ENCODE data around the gene WAC. TPM values are rescaled to one million over a fixed set of nuclear protein-coding genes. Genes with fewer than 3 reads are reported as not detected.
"Not testable (repeated sequence)": the region's sequence is repeated elsewhere in the genome, so short reads cannot be mapped to it uniquely, and the experiment has no call there.

WAC gene
- total RNA-seq, 3 donors from 2014 or later, result 105 to 122 (median 116) TPM

- no peaks in the 10 kb centered on the region for H3K27me3 Mint-ChIP-seq (ENCODE audit: low read depth)
- peaks cover 86% of the 10 kb centered on the region for H3K4me1 Mint-ChIP-seq (ENCODE audit: low read depth)
- DNase-seq (no peak), ATAC-seq (peak; percentile 51 to 55)
- H3K36me3 Mint-ChIP-seq (ENCODE audit: insufficient read depth), result peaks cover 38% of the 10 kb centered on the region
- H3K9me3 Mint-ChIP-seq, result no peaks in the 10 kb centered on the region
- no peak overlapping the region for H3K4me3 Mint-ChIP-seq
These were observed 32.0 kb downstream of the WAC start for GRCh38 chr10:28564905-28565304.

GRCh38 chr10:28566458-28567015, 33.6 kb downstream of the WAC start:
- no peaks in the 10 kb centered on the region for H3K27me3 Mint-ChIP-seq (ENCODE audit: low read depth)
- no peak overlapping the region for H3K4me3 Mint-ChIP-seq
- DNase-seq (no peak), ATAC-seq (no peak)
- peaks cover 29% of the 10 kb centered on the region for H3K36me3 Mint-ChIP-seq (ENCODE audit: insufficient read depth)
- H3K9me3 Mint-ChIP-seq, result no peaks in the 10 kb centered on the region
- H3K4me1 Mint-ChIP-seq (ENCODE audit: low read depth), result peaks cover 85% of the 10 kb centered on the region

GRCh38 chr10:28569506-28570159, 36.7 kb downstream of the WAC start:
- peaks cover 26% of the 10 kb centered on the region for H3K36me3 Mint-ChIP-seq (ENCODE audit: insufficient read depth)
- H3K27me3 Mint-ChIP-seq (ENCODE audit: low read depth), result no peaks in the 10 kb centered on the region
- H3K4me1 Mint-ChIP-seq (ENCODE audit: low read depth), result peaks cover 90% of the 10 kb centered on the region
- ATAC-seq, result peak; percentile 70 to 81
- H3K9me3 Mint-ChIP-seq, result no peaks in the 10 kb centered on the region
- no peak overlapping the region for H3K4me3 Mint-ChIP-seq
- DNase-seq, result no peak

- ATAC-seq (no peak), DNase-seq (no peak)
- no peak overlapping the region for H3K4me3 Mint-ChIP-seq
- H3K27me3 Mint-ChIP-seq (ENCODE audit: low read depth), result no peaks in the 10 kb centered on the region
- peaks cover 91% of the 10 kb centered on the region for H3K4me1 Mint-ChIP-seq (ENCODE audit: low read depth)
- H3K9me3 Mint-ChIP-seq, result no peaks in the 10 kb centered on the region
- H3K36me3 Mint-ChIP-seq (ENCODE audit: insufficient read depth), result peaks cover 31% of the 10 kb centered on the region
These were observed 37.7 kb downstream of the WAC start for GRCh38 chr10:28570598-28570997.

- Mint-ChIP-seq H3K9me3 (no peaks in the 10 kb centered on the region), H3K4me1 (ENCODE audit: low read depth) (peaks cover 89% of the 10 kb centered on the region), H3K36me3 (ENCODE audit: insufficient read depth) (peaks cover 31% of the 10 kb centered on the region), H3K4me3 (no peak overlapping the region), H3K27me3 (ENCODE audit: low read depth) (no peaks in the 10 kb centered on the region)
- DNase-seq, result no peak
- ATAC-seq, result no peak
These were observed 38.3 kb downstream of the WAC start for GRCh38 chr10:28571265-28571664.

GRCh38 chr10:28574214-28574613, 41.3 kb downstream of the WAC start:
- H3K4me3 Mint-ChIP-seq; ATAC-seq; H3K27me3 Mint-ChIP-seq (ENCODE audit: low read depth); DNase-seq; H3K9me3 Mint-ChIP-seq: not testable (repeated sequence)
- Mint-ChIP-seq H3K4me1 (ENCODE audit: low read depth) (peaks cover 86% of the 10 kb centered on the region), H3K36me3 (ENCODE audit: insufficient read depth) (peaks cover 29% of the 10 kb centered on the region)

GRCh38 chr10:28575852-28576251, 42.9 kb downstream of the WAC start:
- DNase-seq, result no peak
- Mint-ChIP-seq H3K4me1 (ENCODE audit: low read depth) (peaks cover 87% of the 10 kb centered on the region), H3K4me3 (no peak overlapping the region), H3K9me3 (no peaks in the 10 kb centered on the region), H3K36me3 (ENCODE audit: insufficient read depth) (peaks cover 29% of the 10 kb centered on the region), H3K27me3 (ENCODE audit: low read depth) (no peaks in the 10 kb centered on the region)
- no peak for ATAC-seq

- Mint-ChIP-seq H3K4me1 (ENCODE audit: low read depth) (peaks cover 88% of the 10 kb centered on the region), H3K4me3 (no peak overlapping the region), H3K9me3 (no peaks in the 10 kb centered on the region), H3K36me3 (ENCODE audit: insufficient read depth) (peaks cover 30% of the 10 kb centered on the region), H3K27me3 (ENCODE audit: low read depth) (no peaks in the 10 kb centered on the region)
- ATAC-seq (no peak), DNase-seq (no peak)
These were observed 44.6 kb downstream of the WAC start for GRCh38 chr10:28577506-28577905.

GRCh38 chr10:28578454-28578853, 45.5 kb downstream of the WAC start:
- H3K4me3 Mint-ChIP-seq, result no peak overlapping the region

GRCh38 chr10:28580825-28581224, 47.9 kb downstream of the WAC start:
- H3K27me3 Mint-ChIP-seq (ENCODE audit: low read depth), result no peaks in the 10 kb centered on the region
- H3K9me3 Mint-ChIP-seq, result no peaks in the 10 kb centered on the region
- H3K4me1 Mint-ChIP-seq (ENCODE audit: low read depth), result peaks cover 66% of the 10 kb centered on the region
- no peak for DNase-seq
- ATAC-seq, result no peak
- H3K4me3 Mint-ChIP-seq, result no peak overlapping the region
- peaks cover 33% of the 10 kb centered on the region for H3K36me3 Mint-ChIP-seq (ENCODE audit: insufficient read depth)

More at GRCh38 chr10:28578454-28578853, 45.5 kb downstream of the WAC start:
- Mint-ChIP-seq H3K36me3 (ENCODE audit: insufficient read depth) (peaks cover 28% of the 10 kb centered on the region), H3K9me3 (no peaks in the 10 kb centered on the region), H3K4me1 (ENCODE audit: low read depth) (peaks cover 80% of the 10 kb centered on the region), H3K27me3 (ENCODE audit: low read depth) (no peaks in the 10 kb centered on the region)
- ATAC-seq (no peak), DNase-seq (no peak)

GRCh38 chr10:28581916-28582315, 49.0 kb downstream of the WAC start:
- no peaks in the 10 kb centered on the region for H3K27me3 Mint-ChIP-seq (ENCODE audit: low read depth)
- no peak overlapping the region for H3K4me3 Mint-ChIP-seq
- peaks cover 36% of the 10 kb centered on the region for H3K36me3 Mint-ChIP-seq (ENCODE audit: insufficient read depth)
- ATAC-seq (peak; percentile 50 to 58), DNase-seq (no peak)
- H3K9me3 Mint-ChIP-seq, result no peaks in the 10 kb centered on the region
- H3K4me1 Mint-ChIP-seq (ENCODE audit: low read depth), result peaks cover 63% of the 10 kb centered on the region

GRCh38 chr10:28585076-28585475, 52.2 kb downstream of the WAC start:
- no peaks in the 10 kb centered on the region for H3K27me3 Mint-ChIP-seq (ENCODE audit: low read depth)
- no peak overlapping the region for H3K4me3 Mint-ChIP-seq
- ATAC-seq (no peak), DNase-seq (no peak)
- peaks cover 38% of the 10 kb centered on the region for H3K36me3 Mint-ChIP-seq (ENCODE audit: insufficient read depth)
- H3K4me1 Mint-ChIP-seq (ENCODE audit: low read depth), result peaks cover 49% of the 10 kb centered on the region
- H3K9me3 Mint-ChIP-seq, result no peaks in the 10 kb centered on the region

GRCh38 chr10:28586176-28586575, 53.3 kb downstream of the WAC start:
- ATAC-seq (no peak), DNase-seq (no peak)
- H3K36me3 Mint-ChIP-seq (ENCODE audit: insufficient read depth), result peaks cover 46% of the 10 kb centered on the region
- no peak overlapping the region for H3K4me3 Mint-ChIP-seq
- peaks cover 39% of the 10 kb centered on the region for H3K4me1 Mint-ChIP-seq (ENCODE audit: low read depth)
- H3K9me3 Mint-ChIP-seq, result no peaks in the 10 kb centered on the region
- H3K27me3 Mint-ChIP-seq (ENCODE audit: low read depth), result no peaks in the 10 kb centered on the region

GRCh38 chr10:28587270-28587969, 54.5 kb downstream of the WAC start:
- H3K36me3 Mint-ChIP-seq (ENCODE audit: insufficient read depth), result peaks cover 46% of the 10 kb centered on the region
- no peak for ATAC-seq
- peaks cover 33% of the 10 kb centered on the region for H3K4me1 Mint-ChIP-seq (ENCODE audit: low read depth)

GRCh38 chr10:28587970-28588290, 55.0 kb downstream of the WAC start:
- DNase-seq, result no peak
- no peaks in the 10 kb centered on the region for H3K9me3 Mint-ChIP-seq
- H3K4me3 Mint-ChIP-seq, result no peak overlapping the region
- peaks cover 35% of the 10 kb centered on the region for H3K4me1 Mint-ChIP-seq (ENCODE audit: low read depth)
- no peak for ATAC-seq
- H3K36me3 Mint-ChIP-seq (ENCODE audit: insufficient read depth), result peaks cover 49% of the 10 kb centered on the region
- no peaks in the 10 kb centered on the region for H3K27me3 Mint-ChIP-seq (ENCODE audit: low read depth)

More at GRCh38 chr10:28587270-28587969, 54.5 kb downstream of the WAC start:
- Mint-ChIP-seq H3K27me3 (ENCODE audit: low read depth) (no peaks in the 10 kb centered on the region), H3K9me3 (no peaks in the 10 kb centered on the region), H3K4me3 (no peak overlapping the region)
- no peak for DNase-seq
